HG02759 (cell line): Measurements from ENCODE around the gene PAK2.

Experiments used
- ATAC-seq: cut with Tn5 transposase; IDR thresholded peaks from one replicate; pipeline ENCODE4 v1.9.1; 2021; ENCODE audit warnings: mild to moderate bottlenecking, moderate library complexity; ENCODE audit not compliant: unreplicated experiment

The PAK2 gene

GRCh38 chr3:196739671-196740480 is at the start of gene PAK2:
TSS of gene PAK2 (plus strand) at chr3:196739857. CDS start at chr3:196782647, 42,790 bp downstream.
- peak; percentile 92 for ATAC-seq

DNA sequence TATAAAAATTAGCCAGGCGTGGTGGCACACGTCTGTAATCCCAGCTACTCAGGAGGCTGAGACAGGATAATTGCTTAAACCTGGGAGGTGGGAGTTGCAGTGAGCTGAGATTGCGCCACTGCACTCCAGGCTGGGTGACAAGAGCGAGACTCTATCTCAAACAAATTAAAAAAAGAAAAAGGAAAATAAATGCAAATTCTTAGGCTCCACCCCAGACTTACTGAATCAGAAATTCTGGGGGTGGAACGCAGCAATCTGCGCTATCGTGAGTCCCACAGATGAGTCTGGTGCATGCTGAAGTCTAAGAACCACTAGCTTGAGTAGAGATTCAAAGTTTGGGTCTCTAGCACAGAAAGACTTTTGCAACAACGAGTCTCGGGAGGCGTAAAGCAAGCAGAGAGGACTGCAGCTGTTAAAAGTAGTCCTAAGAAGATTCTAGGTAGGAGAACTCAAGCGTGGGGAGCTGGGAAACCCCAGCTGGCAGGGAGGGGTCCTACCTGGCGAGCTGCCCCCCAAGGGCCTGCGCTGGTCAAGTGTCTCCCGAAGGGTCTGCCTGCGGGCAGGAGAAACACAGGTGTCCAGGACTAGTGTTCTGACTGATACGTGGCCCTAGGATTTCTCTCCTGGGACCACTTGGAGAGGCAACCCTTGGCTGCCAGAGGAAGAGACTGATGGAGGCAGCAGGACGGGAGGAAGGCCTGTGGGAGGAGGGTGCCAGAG is 49.6 kb upstream of the PAK2 start:
- ATAC-seq: no peak

GRCh38 chr3:196691386-196691785 is 48.3 kb upstream of the PAK2 start:
- no peak for ATAC-seq

GRCh38 chr3:196694202-196694638 is 45.4 kb upstream of the PAK2 start:
- ATAC-seq: no peak

- no peak for ATAC-seq
These were observed 44.5 kb upstream of the PAK2 start for GRCh38 chr3:196694941-196695848.

- ATAC-seq: no peak
These were observed 43.8 kb upstream of the PAK2 start for GRCh38 chr3:196695849-196696226.

DNA sequence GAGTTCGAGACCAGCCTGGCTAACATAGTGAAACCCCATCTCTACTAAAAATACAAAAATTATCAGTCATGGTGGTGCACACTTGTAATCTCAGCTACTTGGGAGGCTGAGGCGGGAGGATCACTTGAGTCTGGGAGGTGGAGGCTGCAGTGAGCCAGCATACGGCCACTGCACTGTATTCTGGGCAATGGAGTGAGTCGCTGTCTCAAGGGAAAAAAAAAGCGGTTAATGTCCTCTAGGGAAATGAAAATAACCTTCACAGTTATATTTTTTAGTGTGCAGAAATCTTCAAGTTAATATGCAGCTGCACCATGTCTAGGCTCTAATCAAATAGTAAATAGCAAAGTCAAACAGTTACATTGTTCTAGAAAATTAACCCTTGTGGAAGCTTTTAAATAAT is 42.4 kb upstream of the PAK2 start:
- no peak for ATAC-seq

DNA sequence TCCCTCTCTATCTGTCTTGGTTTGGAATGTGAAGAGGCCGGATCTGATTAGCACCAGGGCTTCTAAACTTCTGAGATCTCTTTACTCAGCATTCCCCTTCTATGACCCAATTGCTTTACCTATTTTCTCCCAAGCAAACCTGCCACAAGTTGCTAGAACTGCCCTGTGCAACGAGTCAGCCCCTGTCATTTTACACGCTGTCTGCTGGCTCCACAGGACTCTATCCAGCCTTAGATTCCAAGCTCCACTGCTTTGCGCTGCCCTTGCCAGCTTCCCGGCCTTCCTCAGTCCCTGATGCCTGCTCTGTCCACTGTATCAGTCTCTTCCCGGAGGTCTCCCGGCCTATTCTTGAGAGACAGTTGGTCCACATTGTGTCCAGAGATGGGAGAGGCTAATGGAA is 39.9 kb upstream of the PAK2 start:
- ATAC-seq: no peak

GRCh38 chr3:196700801-196701200 is 38.9 kb upstream of the PAK2 start:
- no peak for ATAC-seq

DNA sequence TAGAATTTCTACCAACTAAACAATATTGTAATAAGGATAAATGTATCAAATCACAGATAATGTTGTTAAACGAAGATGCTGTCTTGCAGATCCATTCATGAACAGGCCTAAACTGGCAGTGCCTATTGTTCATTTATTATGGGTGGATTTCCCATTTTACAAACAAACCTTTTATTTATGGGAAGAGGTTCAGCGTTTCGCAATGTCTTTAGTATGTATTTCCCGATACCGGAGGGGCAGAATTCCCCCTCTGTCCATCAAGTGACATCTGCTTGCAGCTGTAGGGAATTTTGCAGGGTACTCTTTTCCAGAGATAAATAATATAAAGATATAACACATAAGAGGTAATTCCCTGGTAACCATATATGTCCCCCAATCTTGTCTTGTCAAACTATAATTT is 33.3 kb upstream of the PAK2 start:
- no peak for ATAC-seq

DNA sequence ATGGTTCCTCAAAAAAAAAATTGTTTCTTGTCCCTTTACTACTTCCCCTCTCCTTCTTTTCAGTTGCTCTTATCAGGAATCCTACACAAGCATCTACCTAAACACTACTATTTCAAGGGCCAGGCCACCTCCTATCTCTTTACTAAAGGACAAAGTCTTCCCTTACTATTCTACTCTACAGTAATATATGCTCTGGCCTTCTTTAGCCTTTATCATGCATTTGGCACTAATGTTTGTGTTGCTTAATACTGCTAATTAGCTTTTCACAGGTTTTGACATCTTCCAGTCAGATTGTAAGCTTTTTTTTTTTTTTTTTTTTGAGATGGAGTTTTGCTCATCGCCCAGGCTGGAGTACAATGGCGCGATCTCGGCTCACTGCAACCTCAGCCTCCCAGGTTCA is 32.9 kb upstream of the PAK2 start:
- no peak for ATAC-seq

GRCh38 chr3:196707566-196707965 is 32.1 kb upstream of the PAK2 start:
- ATAC-seq: no peak

DNA sequence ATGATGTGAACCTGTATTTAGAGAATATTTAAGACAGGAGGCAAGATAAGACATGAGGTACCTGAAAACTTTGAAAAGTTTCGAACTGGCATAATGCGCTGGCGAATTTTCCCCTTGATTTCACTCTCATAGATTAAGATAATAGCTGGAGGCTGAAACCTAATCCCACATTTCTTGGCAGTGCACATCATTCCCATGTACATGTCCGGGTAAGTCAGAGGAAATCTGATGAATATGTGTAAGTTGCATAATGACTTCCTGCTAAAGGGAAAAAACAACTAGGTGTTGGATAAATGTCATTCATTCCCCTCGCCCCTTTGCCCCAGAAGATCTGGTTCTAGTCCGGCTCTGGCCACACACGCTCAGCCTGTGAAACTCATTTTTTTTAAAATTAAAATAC is 31.2 kb upstream of the PAK2 start:
- ATAC-seq: no peak

DNA sequence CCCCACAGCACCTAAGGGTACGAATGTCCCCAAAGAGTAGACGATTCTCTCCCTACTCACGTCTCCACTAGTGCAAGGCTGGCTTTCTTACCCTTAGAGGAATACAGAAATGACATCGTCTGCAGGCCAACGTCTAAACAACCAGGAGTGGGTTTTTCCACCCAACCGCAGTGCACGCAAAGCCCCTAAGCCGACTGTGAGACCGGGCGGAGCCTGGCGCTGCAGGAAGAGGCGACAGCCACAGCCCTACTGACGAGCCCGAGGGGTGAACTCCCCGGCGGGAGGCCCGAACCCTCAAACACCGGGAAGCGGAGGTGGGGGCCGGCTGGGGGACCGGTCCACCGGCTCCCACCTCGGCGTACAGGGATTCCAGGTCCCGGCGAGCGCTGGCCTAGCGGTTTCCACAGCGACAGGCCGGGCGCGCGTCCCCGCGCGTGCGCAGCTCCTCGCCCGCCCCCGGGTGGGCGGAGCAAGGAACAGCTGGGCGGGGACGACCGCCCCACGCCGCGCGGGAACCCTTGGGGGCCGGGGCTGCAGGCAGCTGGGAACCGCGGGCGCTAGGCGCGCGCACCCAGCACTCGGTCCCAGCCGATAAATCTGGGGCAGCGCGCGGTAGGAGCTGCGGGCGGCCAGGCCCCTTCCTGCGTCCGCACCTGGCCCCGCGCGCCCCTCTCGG is 27.7 kb upstream of the PAK2 start, which contains the start of the genes CEP19 and PIGX:
TSS of gene CEP19 (minus strand) at position 413 of the 676 bp plus-strand sequence. CDS start 3,593 bp downstream, outside the sequence.
TSS of gene PIGX (plus strand) at position 540 of the 676 bp plus-strand sequence.
- ATAC-seq: peak; percentile 80

DNA sequence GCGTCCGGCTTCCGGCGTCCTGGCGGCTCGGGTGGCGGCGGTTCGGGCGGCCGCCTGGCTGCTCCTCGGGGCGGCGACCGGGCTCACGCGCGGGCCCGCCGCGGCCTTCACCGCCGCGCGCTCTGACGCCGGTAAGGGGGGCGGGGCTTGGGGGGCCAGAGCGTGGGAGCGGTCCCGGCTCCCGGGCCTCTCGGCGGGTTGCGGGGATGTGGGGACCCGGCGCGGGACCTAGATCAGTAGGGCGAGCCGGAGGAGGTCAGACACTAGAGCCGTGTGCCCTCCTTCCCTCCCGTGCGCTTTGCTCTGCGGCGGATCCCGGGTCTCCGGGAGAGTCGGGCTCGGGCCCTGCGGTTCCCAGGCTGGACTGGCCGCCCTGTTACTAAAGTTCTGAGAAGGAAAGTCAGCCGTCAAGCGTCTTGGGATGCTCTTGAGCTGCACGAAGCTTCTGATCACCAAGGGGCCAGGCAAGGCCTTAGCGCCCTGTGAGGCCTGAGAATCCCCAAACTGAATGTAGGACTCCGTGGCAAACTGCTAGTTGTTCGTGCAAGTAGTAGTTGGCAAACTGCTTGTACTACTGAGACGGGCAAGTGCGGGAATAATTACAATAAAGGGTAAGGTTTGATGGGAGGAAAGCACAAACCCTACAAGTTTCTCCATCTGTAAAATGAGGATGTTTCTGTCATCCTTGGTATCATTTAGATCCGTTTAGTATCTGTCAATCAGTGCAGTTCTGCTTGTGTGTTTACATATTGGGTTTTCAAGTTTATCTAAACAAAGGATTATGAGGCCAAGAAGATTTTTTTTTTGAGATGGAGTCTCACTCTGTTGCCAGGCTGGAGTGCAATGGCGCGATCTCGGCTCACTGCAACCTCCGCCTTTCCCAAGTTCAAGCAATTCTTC is 26.9 kb upstream of the PAK2 start:
- peak; percentile 56 for ATAC-seq

GRCh38 chr3:196717162-196717561 is 22.5 kb upstream of the PAK2 start:
- peak; percentile 51 for ATAC-seq

GRCh38 chr3:196721097-196721496 is 18.6 kb upstream of the PAK2 start:
- no peak for ATAC-seq

GRCh38 chr3:196726788-196727675 is 12.6 kb upstream of the PAK2 start:
- ATAC-seq: no peak
